ENCODE results near the gene ZNF595.

GRCh38 chr4:107083-107443 is 53.9 kb downstream of the ZNF595 start:
- no peak for TF ChIP-seq CTCF (conservative IDR thresholded peaks at IDR 0.05; ENCODE audit: low read length)
- TF ChIP-seq EZH2phosphoT487 (IDR thresholded peaks at IDR 0.05; ENCODE audit: borderline replicate concordance, low read depth, low read length) = no peak

Data from OCI-LY7 (cell line).